Fibroblast of lung (primary cell): Measurements from ENCODE around the gene STK32C.

ENCODE experiments used
- EZH2 ChIP-seq: IDR thresholded peaks from 2 replicates; pipeline ENCODE4 v1.5.1; 2012; ENCODE audit warnings: low read length, control low read depth, mild to moderate bottlenecking; ENCODE audit errors: missing control alignments
- TF ChIP-seq, protein P1 (sequence below), 2 donors: IDR thresholded peaks in 1 of 2; conservative IDR thresholded peaks in 1 of 2; 1 replicate in 1 of 2; 2 replicates in 1 of 2; pipeline ENCODE4 v1.5.1; 2011 to 2012; ENCODE audit warnings: low read length in 2 of 2, control low read depth in 1 of 2, inconsistent platforms in 1 of 2, low read depth in 1 of 2, mild to moderate bottlenecking in 1 of 2

DNA sequence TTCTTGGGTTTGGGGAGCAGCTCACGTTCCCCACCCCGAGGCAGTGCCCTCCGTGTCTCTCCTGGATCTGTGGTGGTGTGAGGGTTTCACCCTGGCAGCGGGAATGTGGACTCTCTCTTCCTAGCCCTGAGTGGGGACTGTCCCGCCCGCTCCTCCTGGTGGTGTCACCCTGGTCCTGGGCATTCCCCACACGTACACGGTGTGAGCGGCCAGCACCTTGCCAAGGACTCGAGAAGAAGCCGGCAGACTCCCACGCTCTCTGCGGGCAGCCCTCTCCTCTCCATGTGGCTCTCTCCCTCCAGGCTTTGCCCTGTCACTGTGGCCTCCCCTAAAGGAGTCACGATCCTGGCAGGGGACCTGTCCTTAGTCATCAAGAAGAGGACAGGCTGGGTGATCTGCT is 97.0 kb downstream of the STK32C start:
- TF ChIP-seq, protein P1, sequence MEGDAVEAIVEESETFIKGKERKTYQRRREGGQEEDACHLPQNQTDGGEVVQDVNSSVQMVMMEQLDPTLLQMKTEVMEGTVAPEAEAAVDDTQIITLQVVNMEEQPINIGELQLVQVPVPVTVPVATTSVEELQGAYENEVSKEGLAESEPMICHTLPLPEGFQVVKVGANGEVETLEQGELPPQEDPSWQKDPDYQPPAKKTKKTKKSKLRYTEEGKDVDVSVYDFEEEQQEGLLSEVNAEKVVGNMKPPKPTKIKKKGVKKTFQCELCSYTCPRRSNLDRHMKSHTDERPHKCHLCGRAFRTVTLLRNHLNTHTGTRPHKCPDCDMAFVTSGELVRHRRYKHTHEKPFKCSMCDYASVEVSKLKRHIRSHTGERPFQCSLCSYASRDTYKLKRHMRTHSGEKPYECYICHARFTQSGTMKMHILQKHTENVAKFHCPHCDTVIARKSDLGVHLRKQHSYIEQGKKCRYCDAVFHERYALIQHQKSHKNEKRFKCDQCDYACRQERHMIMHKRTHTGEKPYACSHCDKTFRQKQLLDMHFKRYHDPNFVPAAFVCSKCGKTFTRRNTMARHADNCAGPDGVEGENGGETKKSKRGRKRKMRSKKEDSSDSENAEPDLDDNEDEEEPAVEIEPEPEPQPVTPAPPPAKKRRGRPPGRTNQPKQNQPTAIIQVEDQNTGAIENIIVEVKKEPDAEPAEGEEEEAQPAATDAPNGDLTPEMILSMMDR (conservative IDR thresholded peaks at IDR 0.05 in 1 of 2, IDR thresholded peaks at IDR 0.05 in 1 of 2; ENCODE audit: low read depth in 1 of 2, low read length in 2 of 2), result no peak
- TF ChIP-seq EZH2, result no peak
